Measurements from ENCODE around the gene PNPLA7. TPM values are rescaled to one million over a fixed set of nuclear protein-coding genes. Genes with fewer than 3 reads are reported as not detected.
"Not testable (repeated sequence)": the region's sequence is repeated elsewhere in the genome, so short reads cannot be mapped to it uniquely, and the experiment has no call there.

Gene PNPLA7
- total and polyA plus RNA-seq, 9 donors: 0.80 to 3.6 (median 2.1) TPM

GRCh38 chr9:137556069-137556838 lies 6.1 kb upstream of the PNPLA7 start:
- peak overlapping the region; percentile 47 for H3K27ac ChIP-seq (ENCODE audit: low read length)
- H3K4me1 ChIP-seq (ENCODE audit: control insufficient read depth, insufficient read depth, low read length): peaks cover 15% of the 10 kb centered on the region
- 79% methylated on average over 24 of the region's 24 CpGs for WGBS (ENCODE audit: insufficient coverage)
- peak; percentile 68 for DNase-seq
- no peaks in the 10 kb centered on the region for H3K9me3 ChIP-seq (replicated peaks; ENCODE audit: control insufficient read depth, low read depth, low read length)
- H3K36me3 ChIP-seq (ENCODE audit: control insufficient read depth, insufficient read depth, low read length): peaks cover 32% of the 10 kb centered on the region
- no peaks in the 10 kb centered on the region for H3K27me3 ChIP-seq (ENCODE audit: control insufficient read depth, insufficient read depth, low read length)
- no peak overlapping the region for H3K4me3 ChIP-seq (ENCODE audit: low read length)

- Histone ChIP-seq H3K27me3 (ENCODE audit: control insufficient read depth, insufficient read depth, low read length) (no peaks in the 10 kb centered on the region), H3K9me3 (replicated peaks; ENCODE audit: control insufficient read depth, low read depth, low read length) (no peaks in the 10 kb centered on the region), H3K4me3 (ENCODE audit: low read length) (no peak overlapping the region), H3K4me1 (ENCODE audit: control insufficient read depth, insufficient read depth, low read length) (peaks cover 18% of the 10 kb centered on the region), H3K36me3 (ENCODE audit: control insufficient read depth, insufficient read depth, low read length) (peaks cover 30% of the 10 kb centered on the region), H3K27ac (ENCODE audit: low read length) (no peak overlapping the region)
- DNase-seq: no peak
- WGBS (ENCODE audit: insufficient coverage): 85% methylated on average over 7 of the region's 10 CpGs
Measured at GRCh38 chr9:137555179-137555578, 5.0 kb upstream of the PNPLA7 start.

GRCh38 chr9:137554349-137554748 lies 4.1 kb upstream of the PNPLA7 start:
- Histone ChIP-seq H3K9me3 (replicated peaks; ENCODE audit: control insufficient read depth, low read depth, low read length) (no peaks in the 10 kb centered on the region), H3K36me3 (ENCODE audit: control insufficient read depth, insufficient read depth, low read length) (peaks cover 30% of the 10 kb centered on the region), H3K4me1 (ENCODE audit: control insufficient read depth, insufficient read depth, low read length) (peaks cover 25% of the 10 kb centered on the region), H3K27ac (ENCODE audit: low read length) (no peak overlapping the region), H3K27me3 (ENCODE audit: control insufficient read depth, insufficient read depth, low read length) (no peaks in the 10 kb centered on the region), H3K4me3 (ENCODE audit: low read length) (no peak overlapping the region)
- DNase-seq: no peak
- no CpG with 5 or more reads among the region's 1 CpG for WGBS (ENCODE audit: insufficient coverage)

- DNase-seq; H3K9me3 ChIP-seq (replicated peaks; ENCODE audit: control insufficient read depth, low read depth, low read length); H3K4me3 ChIP-seq (ENCODE audit: low read length); H3K27ac ChIP-seq (ENCODE audit: low read length); H3K27me3 ChIP-seq (ENCODE audit: control insufficient read depth, insufficient read depth, low read length): not testable (repeated sequence)
- Histone ChIP-seq H3K36me3 (ENCODE audit: control insufficient read depth, insufficient read depth, low read length) (peaks cover 29% of the 10 kb centered on the region), H3K4me1 (ENCODE audit: control insufficient read depth, insufficient read depth, low read length) (peaks cover 25% of the 10 kb centered on the region)
- WGBS (ENCODE audit: insufficient coverage): 91% methylated on average over 6 of the region's 10 CpGs
Measured at GRCh38 chr9:137553654-137554053, 3.5 kb upstream of the PNPLA7 start.

GRCh38 chr9:137552022-137552768 lies 2.0 kb upstream of the PNPLA7 start:
- peak; percentile 24 for DNase-seq
- Histone ChIP-seq H3K4me3 (ENCODE audit: low read length) (peak overlapping the region; percentile 64), H3K27ac (ENCODE audit: low read length) (peak overlapping the region; percentile 59), H3K36me3 (ENCODE audit: control insufficient read depth, insufficient read depth, low read length) (peaks cover 22% of the 10 kb centered on the region), H3K4me1 (ENCODE audit: control insufficient read depth, insufficient read depth, low read length) (peaks cover 25% of the 10 kb centered on the region), H3K9me3 (replicated peaks; ENCODE audit: control insufficient read depth, low read depth, low read length) (no peaks in the 10 kb centered on the region), H3K27me3 (ENCODE audit: control insufficient read depth, insufficient read depth, low read length) (no peaks in the 10 kb centered on the region)
- WGBS (ENCODE audit: insufficient coverage): 7% methylated on average over 57 of the region's 58 CpGs

- H3K27ac ChIP-seq (ENCODE audit: low read length): peak within 1 kb of the TSS; percentile 59
- no peaks in the 10 kb centered on the region for H3K27me3 ChIP-seq (ENCODE audit: control insufficient read depth, insufficient read depth, low read length)
- H3K4me3 ChIP-seq (ENCODE audit: low read length): peak within 1 kb of the TSS; percentile 64
- H3K4me1 ChIP-seq (ENCODE audit: control insufficient read depth, insufficient read depth, low read length): peaks cover 22% of the 10 kb centered on the region
- no peaks in the 10 kb centered on the region for H3K9me3 ChIP-seq (replicated peaks; ENCODE audit: control insufficient read depth, low read depth, low read length)
- H3K36me3 ChIP-seq (ENCODE audit: control insufficient read depth, insufficient read depth, low read length): peaks cover 16% of the 10 kb centered on the region
- DNase-seq: peak; percentile 94
- WGBS (ENCODE audit: insufficient coverage): under 1% methylated on average over 99 of the region's 106 CpGs
Measured at GRCh38 chr9:137551264-137552021, 1.2 kb upstream of the PNPLA7 start, which contains the start of gene MRPL41. Gene MRPL41, plus strand, starts transcription at chr9:137551879. Its CDS starts 203 bp downstream, at chr9:137552082.

- DNase-seq; H3K9me3 ChIP-seq (replicated peaks; ENCODE audit: control insufficient read depth, low read depth, low read length); H3K27me3 ChIP-seq (ENCODE audit: control insufficient read depth, insufficient read depth, low read length): not testable (repeated sequence)
- H3K27ac ChIP-seq (ENCODE audit: low read length): peak overlapping the region; percentile 59
- peak overlapping the region; percentile 60 for H3K4me3 ChIP-seq (ENCODE audit: low read length)
- 0% methylated on average over 12 of the region's 17 CpGs for whole genome bisulfite sequencing (ENCODE audit: insufficient coverage)
- H3K36me3 ChIP-seq (ENCODE audit: control insufficient read depth, insufficient read depth, low read length): peaks cover 12% of the 10 kb centered on the region
- peaks cover 17% of the 10 kb centered on the region for H3K4me1 ChIP-seq (ENCODE audit: control insufficient read depth, insufficient read depth, low read length)
Measured at GRCh38 chr9:137550958-137551263, 709 bp upstream of the PNPLA7 start.

- WGBS (ENCODE audit: insufficient coverage): 70% methylated on average over 15 of the region's 23 CpGs
- Histone ChIP-seq H3K4me1 (ENCODE audit: control insufficient read depth, insufficient read depth, low read length) (peaks cover 22% of the 10 kb centered on the region), H3K36me3 (ENCODE audit: control insufficient read depth, insufficient read depth, low read length) (no peaks in the 10 kb centered on the region), H3K27me3 (ENCODE audit: control insufficient read depth, insufficient read depth, low read length) (no peaks in the 10 kb centered on the region), H3K27ac (ENCODE audit: low read length) (no peak overlapping the region), H3K9me3 (replicated peaks; ENCODE audit: control insufficient read depth, low read depth, low read length) (no peaks in the 10 kb centered on the region), H3K4me3 (ENCODE audit: low read length) (no peak overlapping the region)
- no peak for DNase-seq
Measured at GRCh38 chr9:137547687-137548543, 2.3 kb downstream of the PNPLA7 start.

GRCh38 chr9:137545123-137545522 lies 5.1 kb downstream of the PNPLA7 start:
- no peak for DNase-seq
- Histone ChIP-seq H3K36me3 (ENCODE audit: control insufficient read depth, insufficient read depth, low read length) (no peaks in the 10 kb centered on the region), H3K9me3 (replicated peaks; ENCODE audit: control insufficient read depth, low read depth, low read length) (no peaks in the 10 kb centered on the region), H3K27me3 (ENCODE audit: control insufficient read depth, insufficient read depth, low read length) (no peaks in the 10 kb centered on the region), H3K4me3 (ENCODE audit: low read length) (no peak overlapping the region), H3K4me1 (ENCODE audit: control insufficient read depth, insufficient read depth, low read length) (peaks cover 13% of the 10 kb centered on the region), H3K27ac (ENCODE audit: low read length) (no peak overlapping the region)
- WGBS (ENCODE audit: insufficient coverage): 66% methylated on average over 6 of the region's 10 CpGs
